ENCODE data around the gene AQP12A.

The AQP12A gene

DNA sequence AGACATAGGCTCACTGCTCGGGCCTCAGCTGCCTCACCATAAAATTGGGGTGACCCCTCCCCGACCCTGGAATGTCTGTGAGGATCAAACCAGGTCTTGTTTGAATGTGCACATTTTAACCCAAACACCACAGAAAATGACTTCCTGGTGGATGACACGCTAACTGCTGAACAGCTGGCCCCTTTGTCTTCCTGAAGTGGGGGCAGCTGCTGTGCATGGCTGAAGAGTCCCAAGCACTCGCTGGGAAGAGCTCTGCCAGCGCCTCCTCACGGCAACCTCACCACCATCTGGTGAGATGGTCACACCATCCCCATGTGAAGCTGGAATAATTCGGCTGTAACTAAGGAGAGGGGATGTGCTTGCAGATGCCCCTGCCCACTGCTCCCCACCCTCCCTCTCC, 34.0 kb downstream of the AQP12A start:
- TF ChIP-seq TAF1 (IDR thresholded peaks at IDR 0.05; ENCODE audit: borderline replicate concordance, insufficient read depth, low read length), result no peak
- TF ChIP-seq, protein P1, sequence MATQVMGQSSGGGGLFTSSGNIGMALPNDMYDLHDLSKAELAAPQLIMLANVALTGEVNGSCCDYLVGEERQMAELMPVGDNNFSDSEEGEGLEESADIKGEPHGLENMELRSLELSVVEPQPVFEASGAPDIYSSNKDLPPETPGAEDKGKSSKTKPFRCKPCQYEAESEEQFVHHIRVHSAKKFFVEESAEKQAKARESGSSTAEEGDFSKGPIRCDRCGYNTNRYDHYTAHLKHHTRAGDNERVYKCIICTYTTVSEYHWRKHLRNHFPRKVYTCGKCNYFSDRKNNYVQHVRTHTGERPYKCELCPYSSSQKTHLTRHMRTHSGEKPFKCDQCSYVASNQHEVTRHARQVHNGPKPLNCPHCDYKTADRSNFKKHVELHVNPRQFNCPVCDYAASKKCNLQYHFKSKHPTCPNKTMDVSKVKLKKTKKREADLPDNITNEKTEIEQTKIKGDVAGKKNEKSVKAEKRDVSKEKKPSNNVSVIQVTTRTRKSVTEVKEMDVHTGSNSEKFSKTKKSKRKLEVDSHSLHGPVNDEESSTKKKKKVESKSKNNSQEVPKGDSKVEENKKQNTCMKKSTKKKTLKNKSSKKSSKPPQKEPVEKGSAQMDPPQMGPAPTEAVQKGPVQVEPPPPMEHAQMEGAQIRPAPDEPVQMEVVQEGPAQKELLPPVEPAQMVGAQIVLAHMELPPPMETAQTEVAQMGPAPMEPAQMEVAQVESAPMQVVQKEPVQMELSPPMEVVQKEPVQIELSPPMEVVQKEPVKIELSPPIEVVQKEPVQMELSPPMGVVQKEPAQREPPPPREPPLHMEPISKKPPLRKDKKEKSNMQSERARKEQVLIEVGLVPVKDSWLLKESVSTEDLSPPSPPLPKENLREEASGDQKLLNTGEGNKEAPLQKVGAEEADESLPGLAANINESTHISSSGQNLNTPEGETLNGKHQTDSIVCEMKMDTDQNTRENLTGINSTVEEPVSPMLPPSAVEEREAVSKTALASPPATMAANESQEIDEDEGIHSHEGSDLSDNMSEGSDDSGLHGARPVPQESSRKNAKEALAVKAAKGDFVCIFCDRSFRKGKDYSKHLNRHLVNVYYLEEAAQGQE (IDR thresholded peaks at IDR 0.05; ENCODE audit: insufficient read depth in 1 of 2, low read depth in 2 of 2, low read length in 2 of 2), result no peak
- no peak for TF ChIP-seq SIN3A (IDR thresholded peaks at IDR 0.05; ENCODE audit: borderline replicate concordance, insufficient read depth, low read length)
- no peak for TF ChIP-seq FOXP2 (optimal IDR thresholded peaks at IDR 0.05; ENCODE audit: borderline replicate concordance, extremely low read depth, extremely low read length, insufficient read depth)
- TF ChIP-seq POLR2AphosphoS5 (IDR thresholded peaks at IDR 0.05; ENCODE audit: low read depth, low read length), result no peak

DNA sequence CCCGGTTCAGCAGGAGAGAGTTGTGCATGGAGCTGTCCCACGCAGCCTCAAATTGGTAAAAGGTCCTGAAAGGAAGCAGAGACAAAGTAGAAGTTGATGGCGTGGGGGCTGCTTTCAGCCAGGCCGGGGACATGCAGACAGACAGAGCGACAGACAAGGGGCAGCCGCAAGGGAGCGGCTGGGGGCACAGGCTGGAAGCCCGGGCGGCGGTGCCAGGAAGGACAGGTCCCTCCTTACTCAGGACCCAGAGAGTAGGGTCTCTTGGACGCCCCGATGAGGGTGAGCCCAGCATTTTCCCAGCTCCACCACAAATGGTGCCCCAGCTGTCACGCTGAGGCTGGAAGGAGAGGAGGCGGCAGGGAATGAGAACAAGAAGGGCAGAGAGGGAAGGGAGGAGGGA, 35.2 kb downstream of the AQP12A start:
- no peak for TF ChIP-seq FOXP2 (optimal IDR thresholded peaks at IDR 0.05; ENCODE audit: borderline replicate concordance, extremely low read depth, extremely low read length, insufficient read depth)

DNA sequence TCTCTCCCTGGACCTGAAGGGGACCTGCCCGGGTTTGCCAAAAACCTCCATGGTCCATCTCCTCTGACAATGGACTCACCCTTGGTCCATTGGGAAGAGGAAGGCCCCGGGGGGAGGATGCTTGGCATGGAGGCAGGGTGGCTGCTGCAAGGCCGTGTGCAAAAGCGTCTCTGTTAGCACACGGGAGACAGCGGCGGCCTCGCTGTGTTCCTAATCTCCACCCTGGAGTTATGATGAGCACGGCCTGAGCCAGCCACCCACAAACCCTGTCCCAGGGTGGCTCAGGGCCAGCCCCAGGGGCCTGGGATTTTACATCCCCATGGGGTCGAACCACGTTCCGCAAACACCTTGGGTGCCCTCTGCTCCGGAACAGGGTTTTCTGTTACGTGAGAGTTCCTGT, 35.8 kb downstream of the AQP12A start:
- TF ChIP-seq TAF1 (IDR thresholded peaks at IDR 0.05; ENCODE audit: borderline replicate concordance, insufficient read depth, low read length) (no peak), FOXP2 (optimal IDR thresholded peaks at IDR 0.05; ENCODE audit: borderline replicate concordance, extremely low read depth, extremely low read length, insufficient read depth) (no peak), POLR2AphosphoS5 (IDR thresholded peaks at IDR 0.05; ENCODE audit: low read depth, low read length) (no peak), SIN3A (IDR thresholded peaks at IDR 0.05; ENCODE audit: borderline replicate concordance, insufficient read depth, low read length) (no peak)
- TF ChIP-seq, protein P1 (IDR thresholded peaks at IDR 0.05; ENCODE audit: insufficient read depth in 1 of 2, low read depth in 2 of 2, low read length in 2 of 2), result no peak

DNA sequence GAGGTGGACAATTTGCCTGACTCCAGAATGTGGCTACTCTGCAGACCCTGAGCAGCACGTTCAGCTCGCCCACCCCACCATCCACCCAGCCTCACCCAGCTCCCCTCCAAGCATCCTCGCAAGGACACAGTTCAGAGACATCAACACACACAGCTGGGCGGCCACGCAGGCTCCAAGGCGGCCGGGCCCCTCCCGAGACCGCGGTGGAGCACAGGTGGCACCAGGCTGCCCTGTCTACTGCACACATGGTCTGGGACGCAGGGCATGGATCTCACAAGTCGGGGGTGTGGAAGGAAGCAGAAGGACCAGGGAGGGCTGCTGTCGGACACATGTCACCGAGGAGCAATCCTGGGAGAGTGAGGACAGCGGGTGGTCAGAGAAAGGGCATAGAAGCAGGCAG, 36.2 kb downstream of the AQP12A start:
- TF ChIP-seq SIN3A (IDR thresholded peaks at IDR 0.05; ENCODE audit: borderline replicate concordance, insufficient read depth, low read length) (no peak), FOXP2 (optimal IDR thresholded peaks at IDR 0.05; ENCODE audit: borderline replicate concordance, extremely low read depth, extremely low read length, insufficient read depth) (no peak), TAF1 (IDR thresholded peaks at IDR 0.05; ENCODE audit: borderline replicate concordance, insufficient read depth, low read length) (no peak), POLR2AphosphoS5 (IDR thresholded peaks at IDR 0.05; ENCODE audit: low read depth, low read length) (no peak)
- TF ChIP-seq, protein P1 (IDR thresholded peaks at IDR 0.05; ENCODE audit: insufficient read depth in 1 of 2, low read depth in 2 of 2, low read length in 2 of 2), result no peak

DNA sequence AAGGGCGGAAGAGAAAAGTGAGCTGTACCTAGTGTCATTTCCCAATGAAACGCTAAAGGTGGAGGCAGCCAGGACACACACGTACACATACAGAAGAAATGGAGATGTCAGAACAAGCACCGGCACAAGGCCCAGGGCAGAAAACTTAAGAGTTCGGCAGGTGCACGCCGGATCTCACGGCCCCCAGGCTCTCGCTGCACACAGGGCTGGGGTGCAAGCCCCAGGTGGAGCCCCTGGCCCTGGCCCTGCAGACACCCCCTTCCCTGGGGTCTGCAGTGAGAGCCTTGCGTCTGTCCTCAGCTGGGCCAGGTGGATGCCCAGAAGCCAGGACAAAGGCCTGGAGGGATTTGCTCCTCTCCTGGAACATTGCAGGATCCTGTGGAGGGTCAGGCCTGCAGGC, 36.7 kb downstream of the AQP12A start:
- TF ChIP-seq POLR2AphosphoS5 (IDR thresholded peaks at IDR 0.05; ENCODE audit: low read depth, low read length) (no peak), TAF1 (IDR thresholded peaks at IDR 0.05; ENCODE audit: borderline replicate concordance, insufficient read depth, low read length) (no peak), SIN3A (IDR thresholded peaks at IDR 0.05; ENCODE audit: borderline replicate concordance, insufficient read depth, low read length) (no peak), FOXP2 (optimal IDR thresholded peaks at IDR 0.05; ENCODE audit: borderline replicate concordance, extremely low read depth, extremely low read length, insufficient read depth) (no peak)
- TF ChIP-seq, protein P1 (IDR thresholded peaks at IDR 0.05; ENCODE audit: insufficient read depth in 1 of 2, low read depth in 2 of 2, low read length in 2 of 2), result no peak
